A204.1 (cell line): ENCODE data around the gene PTK6.
"Not testable (repeated sequence)": the region's sequence is repeated elsewhere in the genome, so short reads cannot be mapped to it uniquely, and the experiment has no call there.

ENCODE experiments used
- FAIRE-seq: peaks from 2 replicates; lab custom pipeline; 2012; peaks lifted over from hg19 to GRCh38; lab: Jason Lieb, UNC

Gene PTK6

DNA sequence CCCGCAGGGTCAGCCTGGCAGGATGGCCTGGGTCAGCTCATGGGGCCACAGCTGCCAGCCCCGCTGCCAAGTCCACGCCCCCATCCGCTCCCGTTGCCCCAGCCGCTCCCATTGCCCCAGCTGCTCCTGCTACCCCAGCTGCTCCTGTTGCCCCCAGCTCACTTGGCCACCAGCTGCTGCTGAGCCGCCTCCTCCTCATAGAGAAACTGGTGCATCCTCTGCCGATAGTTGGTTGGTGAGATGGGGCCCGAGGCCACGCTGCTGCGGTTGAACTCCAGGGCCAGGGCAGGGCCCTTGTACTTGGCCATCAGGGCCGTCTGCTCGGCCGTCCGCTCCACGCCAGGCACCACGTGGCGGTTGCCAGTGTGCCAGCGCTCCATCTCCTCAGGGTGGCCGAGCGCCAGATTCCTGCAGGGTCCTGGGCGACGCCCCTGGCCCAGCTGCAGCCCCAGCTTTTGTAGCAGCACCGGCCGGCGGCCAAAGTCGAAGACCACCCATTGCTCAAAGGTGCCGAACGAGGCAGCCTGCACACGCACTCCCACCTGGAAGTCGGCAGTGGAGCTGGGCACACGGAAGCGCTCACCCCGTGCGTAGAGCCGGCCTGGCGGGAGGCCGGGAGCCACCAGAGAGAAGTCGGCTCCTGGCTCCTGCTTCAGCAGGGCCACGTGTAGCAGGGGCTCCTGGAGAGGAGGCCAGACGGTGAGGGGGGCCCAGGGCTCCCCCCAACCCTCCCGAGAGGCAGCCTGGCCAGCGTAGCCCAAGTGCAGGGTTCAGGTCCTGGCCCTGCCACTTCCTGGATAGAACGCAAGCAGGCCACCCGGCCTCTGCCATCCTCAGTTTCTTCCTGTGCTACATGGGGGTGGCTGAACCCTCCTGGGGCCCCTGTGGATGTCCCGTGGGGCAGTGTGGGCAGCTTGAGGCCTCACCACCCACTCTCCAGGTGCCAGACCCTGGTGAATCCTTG is 32.1 kb upstream of the PTK6 start:
- FAIRE-seq: no peak

DNA sequence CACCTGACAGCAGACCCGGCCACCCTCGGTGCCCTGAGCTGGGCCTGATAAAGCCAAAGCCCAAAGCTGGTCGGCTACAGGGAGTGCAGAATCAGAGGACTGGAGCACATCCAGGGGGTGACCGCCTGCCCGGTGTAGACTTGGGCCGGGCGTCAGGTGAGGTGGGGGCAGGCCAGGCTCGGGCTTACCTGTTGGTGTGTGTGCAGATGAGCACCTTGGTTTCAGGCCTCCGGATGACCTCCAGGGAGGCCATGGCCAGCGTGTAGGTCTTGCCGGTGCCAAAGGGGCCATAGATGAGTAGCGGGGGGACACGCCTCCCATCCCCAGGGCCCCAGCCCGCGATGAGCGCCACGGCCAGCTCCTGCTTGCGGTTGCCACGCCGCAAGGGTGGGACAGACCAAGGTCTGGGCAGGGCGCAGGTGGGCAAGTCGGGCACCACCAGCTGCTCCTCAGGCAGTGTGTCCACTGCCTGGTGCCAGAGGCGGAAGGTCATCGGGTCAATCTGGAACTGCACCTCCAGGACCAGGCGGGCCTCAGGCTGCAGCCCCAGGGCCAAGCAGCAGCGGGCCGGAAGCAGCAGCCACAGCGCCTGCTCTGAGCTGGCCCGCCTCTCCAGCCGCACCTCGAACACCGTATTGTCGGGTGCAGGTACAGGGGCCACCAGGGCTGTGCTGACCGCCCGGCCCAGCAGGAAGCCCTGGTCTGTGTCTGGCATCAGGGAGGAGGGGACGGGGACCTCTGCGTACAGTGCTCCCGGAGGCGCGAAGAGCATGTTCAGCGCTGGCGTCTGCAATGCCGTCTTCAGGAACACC is 31.2 kb upstream of the PTK6 start:
- no peak for FAIRE-seq

DNA sequence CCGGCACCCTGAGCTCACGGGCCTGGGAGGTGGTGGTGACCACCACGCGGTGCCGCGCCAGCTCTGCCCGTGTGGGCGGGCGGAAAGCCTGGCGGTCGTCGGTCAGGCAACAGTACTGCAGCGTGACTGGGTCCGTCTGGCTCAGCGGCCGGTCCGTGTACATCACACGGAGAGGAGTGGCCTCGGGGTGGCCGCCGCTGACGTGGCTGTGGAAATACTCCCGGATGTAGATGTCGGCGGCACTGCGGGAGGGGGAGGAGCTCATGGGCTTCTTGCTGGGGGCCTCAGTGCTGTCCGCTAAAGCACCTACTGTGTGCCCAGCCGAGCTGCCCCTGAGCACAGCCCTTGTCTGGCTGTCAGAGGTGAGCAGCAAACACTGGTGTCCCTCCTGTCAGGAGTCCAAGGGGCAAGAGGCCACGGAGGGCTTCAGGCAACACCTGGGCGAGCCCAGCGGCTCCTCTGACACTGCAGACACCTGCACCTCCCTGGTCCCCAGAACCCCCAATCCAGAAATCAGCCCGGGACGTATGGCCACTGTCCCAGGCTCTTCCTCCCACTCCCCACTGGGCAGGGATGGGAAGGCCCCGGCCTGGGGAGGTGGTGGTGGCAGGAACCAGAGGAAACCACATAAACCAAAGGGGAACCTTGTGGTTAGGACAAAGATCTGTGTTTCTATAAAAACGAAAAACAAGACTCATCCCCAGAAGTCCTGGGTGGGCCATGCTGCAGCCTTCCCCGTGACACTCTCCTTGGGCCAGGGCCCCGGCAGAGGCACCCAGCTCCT is 30.4 kb upstream of the PTK6 start:
- FAIRE-seq: no peak

DNA sequence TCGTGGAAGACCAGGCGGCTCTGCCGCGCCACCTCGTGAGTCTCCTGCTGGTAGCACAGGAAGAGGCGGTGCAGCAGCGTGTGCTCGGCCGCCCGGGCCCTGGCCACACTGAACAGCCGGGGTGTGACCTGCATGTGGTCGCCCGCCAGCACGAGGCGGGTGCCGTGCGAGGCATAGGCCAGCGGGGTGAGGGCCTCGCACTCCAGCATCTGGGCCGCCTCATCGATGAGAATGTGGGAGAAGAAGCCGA is 29.9 kb upstream of the PTK6 start:
- FAIRE-seq: no peak

DNA sequence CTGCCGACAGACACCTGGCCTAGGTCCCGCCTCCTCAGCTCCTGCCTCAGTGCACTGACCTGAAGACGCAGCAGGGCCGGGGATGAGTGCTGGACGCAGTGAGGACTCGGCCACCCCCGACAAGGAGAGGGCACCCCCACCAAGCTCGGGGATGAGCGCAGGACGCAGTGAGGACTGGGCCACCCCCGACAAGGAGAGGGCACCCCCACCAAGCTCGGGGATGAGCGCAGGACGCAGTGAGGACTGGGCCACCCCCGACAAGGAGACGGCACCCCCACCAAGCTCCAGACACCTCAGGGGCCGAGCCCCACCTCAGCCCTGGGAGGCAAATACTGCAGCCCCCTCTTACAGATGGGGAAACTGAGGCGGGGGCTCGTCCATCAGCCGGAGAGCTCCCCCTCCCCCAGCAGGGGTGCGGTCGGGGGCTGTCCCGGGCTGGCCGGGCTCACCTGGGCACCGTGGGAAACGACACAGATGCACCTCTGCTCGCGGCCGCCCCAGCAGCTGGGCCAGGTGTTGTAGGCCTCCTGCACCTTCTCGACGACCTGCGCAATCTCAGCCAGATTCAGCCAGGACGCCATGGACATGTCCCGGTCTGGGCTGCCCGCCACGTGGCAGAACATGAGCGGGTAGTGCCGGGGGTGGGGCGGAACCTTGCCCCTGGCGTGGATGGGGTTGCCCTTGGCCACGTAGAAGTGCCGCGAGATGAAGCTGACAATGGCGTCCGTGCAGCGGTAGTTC is 29.4 kb upstream of the PTK6 start:
- FAIRE-seq: no peak

DNA sequence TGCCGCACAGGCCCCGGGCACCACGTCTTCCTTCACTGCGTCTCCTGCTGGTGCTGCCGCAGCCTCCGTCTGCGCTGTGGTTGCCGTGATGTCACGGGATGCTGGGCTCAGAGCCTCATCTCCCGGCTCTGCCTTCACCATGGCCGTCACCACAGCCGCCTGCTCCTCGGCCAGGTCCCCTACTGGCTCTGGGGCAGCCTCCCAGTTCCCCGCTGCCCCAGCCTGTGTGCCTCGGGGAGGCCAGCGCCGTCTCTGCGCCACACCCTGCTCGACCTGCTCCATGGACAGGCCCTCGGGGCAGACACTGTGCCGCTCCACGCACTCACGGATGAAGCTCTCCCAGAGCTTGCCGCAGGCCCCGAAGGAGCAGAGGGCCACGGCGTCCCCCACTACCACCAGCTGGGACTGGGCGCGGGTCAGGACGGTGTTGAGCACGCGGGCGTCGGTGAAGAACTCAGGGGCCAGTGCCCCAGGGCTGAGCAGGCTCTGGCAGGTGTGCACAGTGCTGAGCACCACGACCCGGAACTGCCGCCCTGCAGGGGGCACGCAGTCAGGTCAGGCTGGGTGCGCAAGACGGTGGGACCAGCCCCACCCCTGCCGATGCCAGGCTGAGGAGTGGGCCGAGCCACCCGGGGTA is 28.6 kb upstream of the PTK6 start:
- no peak for FAIRE-seq

DNA sequence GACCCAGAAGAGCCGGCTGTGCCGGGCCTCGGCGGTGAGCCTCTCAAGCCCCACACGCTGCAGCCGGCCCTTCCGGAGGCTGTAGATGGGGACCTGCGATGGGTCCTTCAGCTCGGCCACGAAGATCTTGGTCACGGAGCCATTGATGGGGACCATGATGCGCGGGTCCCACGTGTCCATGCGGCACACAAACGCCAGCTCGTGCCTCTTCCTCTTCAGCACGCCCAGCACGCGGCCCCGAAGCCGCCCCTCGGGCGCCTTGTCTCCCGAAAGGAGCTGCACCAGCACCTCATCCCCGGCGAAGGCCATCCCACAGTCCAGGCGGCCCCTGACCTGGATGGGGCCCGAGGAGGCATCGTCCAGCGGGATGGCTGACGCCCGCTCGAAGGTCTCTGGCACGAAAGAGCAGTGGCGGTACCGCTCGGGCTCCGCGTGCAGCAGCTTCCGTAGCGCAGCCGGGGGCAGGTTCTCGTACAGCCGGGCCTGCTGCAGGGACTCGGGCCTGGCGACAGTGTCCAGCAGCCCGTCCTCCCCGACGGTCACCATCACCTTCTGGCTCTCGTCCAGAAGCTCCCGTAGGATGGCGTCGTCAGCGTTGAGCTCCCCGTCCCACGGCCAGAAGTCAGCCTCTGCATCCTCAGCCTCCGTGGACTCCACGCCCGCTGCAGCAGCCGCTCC is 28.0 kb upstream of the PTK6 start:
- no peak for FAIRE-seq

DNA sequence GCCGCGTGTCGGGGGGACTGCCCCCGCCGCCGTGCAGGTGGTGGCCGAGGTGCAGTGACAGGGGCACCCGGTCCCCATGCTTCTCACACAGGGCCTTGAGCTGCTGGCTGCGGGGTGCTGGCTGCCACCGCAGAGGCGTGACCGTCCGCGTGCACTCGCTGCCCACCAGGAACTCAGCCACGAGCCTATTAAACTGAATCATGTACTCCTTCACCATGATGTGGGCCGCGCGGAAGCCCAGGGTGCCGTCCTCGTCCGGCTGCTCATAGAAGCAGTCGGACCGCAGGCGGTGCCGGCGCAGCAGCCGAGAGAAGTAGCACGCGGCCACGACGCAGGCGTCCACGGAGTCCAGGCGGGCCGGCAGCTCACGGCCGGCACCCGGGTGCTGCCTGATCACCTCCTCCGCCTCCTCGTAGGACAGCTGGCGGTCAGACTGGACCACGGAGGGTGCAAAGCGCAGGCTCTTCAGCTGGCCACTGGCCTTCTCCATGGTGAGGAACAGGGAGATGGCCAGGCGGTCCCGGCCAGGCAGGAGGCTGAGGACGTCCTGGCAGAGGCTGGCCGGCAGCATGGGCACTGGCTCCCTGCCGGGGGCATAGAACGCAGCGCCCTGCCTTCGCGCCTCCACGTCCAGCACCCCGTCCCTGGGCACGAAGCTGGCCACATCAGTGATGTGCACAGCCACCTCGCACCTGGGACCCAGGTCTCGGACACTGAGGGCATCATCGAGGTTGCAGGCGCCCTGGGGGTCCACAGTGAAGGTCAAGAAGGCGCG is 27.0 kb upstream of the PTK6 start:
- no peak for FAIRE-seq

DNA sequence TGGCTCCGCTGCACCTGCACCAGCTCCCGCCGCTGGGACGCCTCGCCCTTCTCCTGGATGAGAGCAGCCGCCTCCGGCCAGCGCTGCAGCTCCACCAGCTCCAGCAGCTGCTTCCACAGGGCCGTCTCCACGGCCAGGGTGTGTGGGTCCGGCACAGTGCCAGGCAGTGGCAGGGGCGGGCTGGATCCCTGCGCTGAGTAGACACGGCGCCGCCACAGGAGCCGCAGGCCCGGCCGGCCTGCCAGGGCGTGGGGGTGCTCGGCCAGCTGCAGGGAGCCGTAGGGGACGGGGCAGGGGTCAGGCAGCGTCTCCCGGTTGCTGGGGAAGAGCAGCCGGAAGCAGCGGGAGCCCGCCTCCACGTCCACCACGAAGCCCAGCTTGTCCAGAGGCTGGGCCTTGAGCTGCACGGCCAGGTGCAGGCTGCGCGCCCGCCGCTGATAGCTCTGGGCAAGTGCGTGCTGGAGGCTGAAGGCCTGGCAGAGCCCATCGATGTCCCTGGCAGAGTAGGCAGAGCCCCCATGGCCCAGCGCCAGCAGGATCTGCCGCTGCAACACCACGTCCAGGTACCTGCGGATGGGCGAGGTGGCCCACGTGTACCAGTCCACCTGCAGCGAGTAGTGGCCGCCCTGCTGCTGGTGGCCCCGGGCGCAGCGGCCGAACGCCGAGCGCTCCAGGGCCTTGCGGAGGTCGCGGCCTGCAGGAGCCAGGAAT is 26.2 kb upstream of the PTK6 start:
- no peak for FAIRE-seq

DNA sequence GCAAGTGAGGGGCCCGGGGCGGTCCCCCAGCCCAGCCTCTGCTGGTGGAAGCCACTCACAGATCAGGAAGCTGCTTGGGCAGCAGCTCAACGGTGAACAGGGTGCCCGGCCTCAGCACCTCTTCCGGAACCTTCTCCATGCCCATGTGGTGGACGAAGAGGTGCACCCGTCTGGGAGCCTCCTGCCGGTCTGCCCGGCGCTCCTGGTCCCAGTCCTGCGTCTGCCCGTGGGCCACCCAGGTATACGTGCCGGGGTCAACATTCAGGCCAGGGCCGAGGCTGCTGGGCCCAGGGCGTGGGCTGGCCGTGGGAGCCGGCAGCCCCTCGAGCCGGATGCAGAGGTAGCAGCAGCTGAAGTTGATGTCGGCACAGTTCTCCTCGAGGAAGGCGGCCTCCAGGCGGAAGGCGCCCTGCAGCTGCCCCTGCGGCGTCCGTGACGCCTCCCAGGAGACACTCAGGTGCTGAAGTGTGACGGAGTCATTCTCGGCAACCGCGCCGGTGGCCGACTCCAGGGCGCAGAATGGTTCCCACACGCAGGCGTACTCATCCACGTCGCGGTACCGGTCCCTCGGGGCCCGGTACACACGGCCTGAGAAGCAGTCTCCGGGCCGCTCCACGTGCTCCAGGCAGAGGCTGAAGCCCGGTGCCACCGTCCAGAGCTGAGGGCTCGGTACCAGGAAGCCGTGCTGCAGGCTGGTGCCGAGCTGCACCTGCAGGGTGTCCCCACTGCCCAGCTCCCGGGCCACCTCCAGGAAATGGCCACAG is 25.5 kb upstream of the PTK6 start:
- no peak for FAIRE-seq

DNA sequence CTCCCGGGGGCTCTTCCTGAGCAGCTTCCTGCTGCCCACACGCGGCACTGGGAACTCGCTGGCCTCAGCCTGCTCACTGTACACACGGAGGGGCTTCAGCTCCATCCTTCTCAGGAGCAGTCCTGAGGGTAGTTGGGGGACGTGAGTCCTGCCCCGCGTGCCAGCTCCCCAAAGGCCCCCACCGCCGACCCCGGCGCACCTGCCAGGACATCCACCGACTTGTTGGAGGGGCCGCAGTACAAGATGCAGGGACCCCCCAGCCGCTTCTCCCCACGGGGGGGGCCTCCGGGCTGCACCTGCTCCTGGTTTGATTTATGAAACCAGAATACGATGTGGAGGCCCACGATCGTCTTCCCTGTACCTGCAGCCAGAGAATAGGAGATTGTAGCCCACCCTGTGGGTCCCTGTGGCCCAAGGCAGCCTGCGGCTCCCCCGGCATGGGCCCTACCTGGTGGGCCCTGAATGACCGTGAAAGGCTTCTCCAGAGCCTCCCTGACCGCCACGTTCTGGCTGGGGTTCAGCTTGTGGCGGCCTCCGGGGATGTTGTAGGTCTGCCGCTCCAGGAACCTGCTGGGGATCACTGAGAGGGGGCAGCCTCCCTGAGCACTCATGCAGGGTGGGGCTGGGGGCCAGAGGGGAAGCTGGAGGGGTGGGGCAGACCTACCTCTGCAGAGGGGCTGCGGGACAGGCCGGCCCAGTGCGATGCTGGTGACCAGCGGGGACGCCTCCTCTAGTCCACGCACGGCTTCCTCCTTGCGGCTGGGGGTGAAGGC is 24.6 kb upstream of the PTK6 start:
- FAIRE-seq: no peak

DNA sequence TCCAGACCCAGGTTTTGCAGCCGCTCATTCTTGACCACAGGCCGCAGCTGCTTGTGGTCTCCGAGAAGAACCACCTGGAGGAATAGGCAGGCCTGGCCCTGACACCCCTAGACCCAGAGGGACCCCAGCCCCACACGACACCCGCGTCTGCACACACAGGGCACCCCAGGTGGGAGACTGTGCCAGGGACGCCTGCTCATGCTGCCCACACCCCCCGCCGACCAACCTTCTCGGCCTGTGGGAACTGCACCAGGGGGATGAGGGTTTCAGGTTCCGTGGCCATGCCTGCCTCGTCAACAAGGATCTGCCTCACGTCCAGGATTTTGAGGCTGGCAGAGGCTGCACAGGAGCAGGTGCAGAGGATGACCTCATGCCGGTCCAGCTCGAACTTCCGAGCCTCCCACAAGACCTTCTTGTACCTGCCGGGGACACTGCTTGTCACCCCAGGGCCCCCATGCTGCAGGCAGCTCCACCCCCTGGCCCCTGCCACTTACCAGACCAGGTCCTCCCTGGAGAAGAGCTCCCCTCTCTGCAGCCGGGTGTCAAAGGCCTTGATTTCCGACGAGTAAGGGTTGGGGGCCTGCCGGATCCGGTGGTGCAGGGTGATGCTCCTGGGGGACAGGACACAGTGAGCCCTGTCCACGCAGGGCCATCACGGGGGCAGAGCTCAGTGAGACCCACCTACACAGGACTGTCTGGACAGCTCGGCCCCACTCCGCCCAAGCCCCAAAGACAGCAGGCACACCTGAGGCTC is 23.9 kb upstream of the PTK6 start:
- no peak for FAIRE-seq

DNA sequence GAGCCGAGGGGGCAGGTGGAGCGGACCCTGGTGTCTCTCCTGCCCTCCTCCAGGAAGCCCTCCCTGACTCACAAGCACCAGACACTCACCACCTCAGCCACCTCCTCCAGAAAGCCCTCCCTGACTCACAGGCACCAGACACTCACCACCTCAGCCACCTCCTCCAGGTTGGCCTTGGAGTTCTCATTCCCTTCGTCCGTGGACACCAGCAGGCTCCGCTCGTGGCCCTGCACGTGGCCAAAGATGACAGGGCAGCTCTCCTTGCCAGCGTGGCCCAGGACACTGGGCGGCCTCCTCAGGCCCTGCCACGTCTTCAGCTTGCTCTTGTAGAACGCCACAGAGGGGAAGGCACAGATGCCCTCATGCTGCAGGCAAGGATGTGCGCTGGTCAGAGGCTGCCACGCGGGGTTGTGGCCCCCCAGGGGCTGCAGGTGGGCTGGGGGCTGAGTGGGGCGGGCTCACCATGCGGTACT is 23.2 kb upstream of the PTK6 start:
- no peak for FAIRE-seq

DNA sequence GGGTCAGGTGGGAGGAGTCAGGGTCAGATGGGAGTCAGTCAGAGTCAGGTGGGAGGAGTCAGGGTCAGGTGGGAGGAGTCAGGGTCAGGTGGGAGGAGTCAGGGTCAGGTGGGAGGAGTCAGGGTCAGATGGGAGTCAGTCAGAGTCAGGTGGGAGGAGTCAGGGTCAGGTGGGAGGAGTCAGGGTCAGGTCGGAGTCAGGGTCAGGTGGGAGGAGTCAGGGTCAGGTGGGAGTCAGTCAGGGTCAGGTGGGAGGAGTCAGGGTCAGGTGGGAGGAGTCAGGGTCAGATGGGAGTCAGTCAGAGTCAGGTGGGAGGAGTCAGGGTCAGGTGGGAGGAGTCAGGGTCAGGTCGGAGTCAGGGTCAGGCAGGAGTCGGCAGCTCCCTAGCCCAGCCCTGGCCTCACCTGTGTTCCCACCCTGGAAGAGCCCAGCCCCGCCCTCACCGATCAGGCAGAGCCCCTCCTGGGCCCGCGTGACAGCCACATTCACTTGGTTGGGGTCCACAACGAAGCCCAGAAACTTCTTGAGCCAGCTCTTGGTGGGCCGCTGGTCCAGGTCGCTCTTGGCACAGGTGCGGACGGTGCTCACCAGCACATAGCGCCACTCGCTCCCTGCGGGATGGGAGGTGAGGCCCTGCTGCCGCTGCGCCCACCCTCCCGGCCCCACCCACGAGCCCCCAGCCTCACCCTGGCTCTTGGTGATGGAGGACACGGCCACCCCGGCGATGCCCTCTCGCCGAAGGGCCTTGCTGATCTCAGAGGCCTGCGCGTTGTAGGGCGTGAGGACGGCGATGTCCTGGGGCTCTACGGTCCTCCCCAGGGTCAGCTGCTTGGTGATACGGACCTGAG is 22.5 kb upstream of the PTK6 start:
- FAIRE-seq: not testable (repeated sequence)

DNA sequence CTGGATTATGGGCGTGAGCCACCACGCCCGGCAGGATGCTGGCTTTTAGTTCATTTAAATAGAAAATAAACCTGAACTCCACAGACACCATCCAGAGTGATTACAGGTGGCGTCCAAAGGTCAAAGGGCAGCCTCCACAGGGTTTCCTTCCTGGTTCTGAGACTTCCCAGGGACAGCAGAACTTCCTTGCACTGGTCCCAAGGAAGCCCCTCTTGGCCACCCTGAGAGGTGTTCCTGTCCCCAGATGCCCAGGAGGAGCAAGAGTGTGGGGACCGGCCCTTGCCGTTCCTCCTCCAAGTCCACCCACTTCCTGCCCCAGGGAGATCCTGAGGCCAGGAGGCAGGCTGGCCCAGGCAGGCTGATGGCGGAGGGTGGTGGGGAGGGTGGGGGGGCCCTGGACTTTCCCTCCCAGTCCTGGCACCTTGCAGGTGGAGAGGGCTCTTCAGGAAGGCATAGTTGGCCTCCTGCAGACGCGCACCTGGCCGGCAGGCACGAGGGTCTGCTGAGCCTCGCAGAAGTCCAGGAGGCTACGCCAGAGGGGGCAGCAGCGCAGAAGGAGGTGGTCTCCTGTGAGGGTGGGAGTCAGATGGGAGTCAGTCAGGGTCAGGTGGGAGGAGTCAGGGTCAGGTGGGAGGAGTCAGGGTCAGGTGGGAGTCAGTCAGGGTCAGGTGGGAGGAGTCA is 21.8 kb upstream of the PTK6 start:
- no peak for FAIRE-seq

DNA sequence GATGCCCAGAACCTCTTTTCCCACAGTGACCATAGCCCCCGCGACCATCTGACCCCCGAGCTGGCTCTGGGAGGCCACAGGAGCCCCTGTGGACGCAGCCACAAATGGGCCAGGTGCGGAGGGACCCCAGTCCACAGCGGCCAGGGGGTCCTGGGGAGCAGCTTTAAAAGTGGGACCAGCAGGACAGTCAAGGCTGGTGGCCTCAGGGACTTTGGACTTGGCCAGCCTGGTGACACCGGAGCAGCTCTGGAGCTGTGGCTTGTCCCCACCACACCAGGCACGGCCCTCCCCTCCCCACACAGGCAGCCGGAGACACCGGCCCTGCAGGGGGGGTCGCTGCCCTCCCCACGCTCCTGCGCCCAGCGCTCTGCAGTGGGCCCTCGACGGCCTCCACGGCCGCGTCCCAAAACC is 20.3 kb upstream of the PTK6 start:
- FAIRE-seq: no peak
